Omental fat pad (tissue), 4 donors: ENCODE results near the gene TTC33. TPM values are rescaled to one million over a fixed set of nuclear protein-coding genes. Genes with fewer than 3 reads are reported as not detected.

ENCODE experiments used
- ATAC-seq: fragments of 150-250 bp; one replicate; pipeline ENCODE4 v1.9.1; 2016; ENCODE audit warnings: mild to moderate bottlenecking, moderate library complexity; ENCODE audit not compliant: low FRiP score
- DNase-seq: peaks from one replicate; pipeline ENCODE4 v3.0.0-alpha.2; 2019; ENCODE audit warnings: low spot score
- CTCF ChIP-seq, 3 donors: fragments of 450-650 bp; IDR thresholded peaks; one replicate each; pipeline ENCODE4 v1.5.1; 2016 to 2017; ENCODE audit warnings: antibody characterized with exemption in 3 of 3, mild to moderate bottlenecking in 3 of 3, moderate library complexity in 2 of 3
- total RNA-seq, 4 donors: library from RNA; depleted of rRNA; stranded (reverse); fragments of >200 nt; gene quantifications; one replicate each; pipeline ENCODE4 v1.1.0, GENCODE V29; 2016

Gene TTC33
- total RNA-seq, 4 donors from 2014 or later: 8.3 to 15.4 (median 9.3) TPM

DNA sequence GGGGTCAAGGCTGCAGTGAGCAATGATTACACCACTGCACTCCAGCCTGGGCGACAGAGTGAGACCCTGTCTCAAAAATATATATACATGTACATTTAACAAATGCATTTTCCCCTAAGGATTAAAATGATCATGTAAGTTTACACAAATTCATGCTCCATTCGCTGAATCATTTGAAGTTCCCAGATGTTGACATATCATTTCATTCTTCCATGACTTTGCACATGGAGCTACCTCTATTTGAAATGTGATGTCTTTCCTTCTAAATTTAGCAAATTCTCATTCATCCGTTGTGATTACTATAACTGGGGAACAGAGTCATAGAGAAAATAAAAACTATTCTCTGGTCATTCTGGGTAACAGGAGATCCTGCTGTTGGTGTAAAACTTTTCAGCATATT is 65.5 kb downstream of the TTC33 start:
- ATAC-seq (no peak), DNase-seq (no peak)
- no peak for TF ChIP-seq CTCF (IDR thresholded peaks at IDR 0.05)

GRCh38 chr5:40689438-40689837 is 66.3 kb downstream of the TTC33 start:
- TF ChIP-seq CTCF (IDR thresholded peaks at IDR 0.05): no peak
- DNase-seq (no peak), ATAC-seq (peak; percentile 89)

DNA sequence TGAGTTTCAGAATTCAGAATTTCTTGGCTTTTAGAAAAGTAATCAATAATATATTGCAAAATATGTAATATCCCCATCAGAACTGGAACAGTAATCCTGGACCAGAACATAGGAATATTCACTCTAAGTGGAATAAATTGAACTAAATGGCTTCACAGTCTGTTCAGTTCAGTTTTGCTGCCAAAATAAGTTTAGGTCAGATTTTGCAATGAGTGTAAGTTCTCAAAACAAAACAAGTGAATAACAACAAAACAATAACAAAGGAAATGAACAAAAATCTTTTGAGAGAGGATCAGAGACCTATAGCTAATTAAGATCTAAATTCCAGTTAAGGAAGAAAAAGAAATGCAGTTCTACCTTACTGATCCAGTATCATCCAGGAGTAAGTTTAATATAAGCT is 66.8 kb downstream of the TTC33 start:
- no peak for DNase-seq
- ATAC-seq: no peak
- no peak for TF ChIP-seq CTCF (IDR thresholded peaks at IDR 0.05)

DNA sequence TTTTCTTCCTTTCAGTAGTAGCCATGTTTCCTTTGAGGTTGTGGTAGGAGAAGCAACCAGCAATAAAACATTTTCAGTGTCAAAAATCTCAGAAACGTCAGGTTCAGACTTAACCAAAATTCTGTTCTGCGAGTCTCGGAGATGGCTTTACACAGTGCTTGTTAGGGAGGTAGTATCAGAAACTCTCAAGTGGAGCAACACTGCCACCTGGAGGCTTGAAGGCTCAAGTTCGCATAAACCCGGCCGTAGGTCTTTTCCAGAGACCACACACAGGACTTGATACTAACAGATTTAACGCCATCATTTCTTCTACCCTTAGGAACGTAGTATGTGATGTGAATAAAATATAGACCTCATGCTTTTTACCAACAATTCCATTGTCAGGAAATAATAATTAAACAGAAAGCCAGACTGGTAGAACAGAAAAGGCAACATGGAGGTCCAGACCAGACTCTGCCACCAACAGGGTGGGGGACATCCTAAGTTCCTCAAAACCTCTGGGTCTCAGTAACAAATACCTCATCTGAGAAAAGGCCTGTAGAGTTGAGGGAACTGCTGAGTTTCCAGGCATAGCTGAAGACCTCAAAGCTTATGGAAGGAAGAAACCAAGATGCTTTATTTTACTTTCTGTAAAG is 67.5 kb downstream of the TTC33 start:
- TF ChIP-seq CTCF (IDR thresholded peaks at IDR 0.05): peak in 2 of 3 donors; percentile 18 to 72
- ATAC-seq: peak; percentile 78
- peak; percentile 80 for DNase-seq

GRCh38 chr5:40687321-40687720 is 68.4 kb downstream of the TTC33 start:
- no peak for DNase-seq
- TF ChIP-seq CTCF (IDR thresholded peaks at IDR 0.05): no peak
- no peak for ATAC-seq

- DNase-seq (no peak), ATAC-seq (no peak)
- no peak for TF ChIP-seq CTCF (IDR thresholded peaks at IDR 0.05)
Measured at GRCh38 chr5:40685976-40686486, 69.7 kb downstream of the TTC33 start.

GRCh38 chr5:40685193-40685592 is 70.6 kb downstream of the TTC33 start:
- DNase-seq (no peak), ATAC-seq (no peak)
- TF ChIP-seq CTCF (IDR thresholded peaks at IDR 0.05): no peak
